ENCODE data around the gene AKR1C8.
"Not testable (repeated sequence)": the region's sequence is repeated elsewhere in the genome, so short reads cannot be mapped to it uniquely, and the experiment has no call there.

The AKR1C8 gene

GRCh38 chr10:5163487-5163886 lies 21.5 kb downstream of the AKR1C8 start:
- H3K27me3 ChIP-seq (ENCODE audit: control insufficient read depth, insufficient read depth, low read length), result peaks cover 9% of the 10 kb centered on the region
- peaks cover 17% of the 10 kb centered on the region for H3K9me3 ChIP-seq (ENCODE audit: control insufficient read depth, insufficient read depth, low read length)
- H3K4me1 ChIP-seq (ENCODE audit: control insufficient read depth, insufficient read depth, low read length), result no peaks in the 10 kb centered on the region
- H3K4me3 ChIP-seq (ENCODE audit: low read depth, low read length), result no peak overlapping the region
- H3K9ac ChIP-seq (ENCODE audit: low read depth, low read length), result no peak overlapping the region
- no peaks in the 10 kb centered on the region for H3K36me3 ChIP-seq (ENCODE audit: control insufficient read depth, insufficient read depth, low read length)

DNA sequence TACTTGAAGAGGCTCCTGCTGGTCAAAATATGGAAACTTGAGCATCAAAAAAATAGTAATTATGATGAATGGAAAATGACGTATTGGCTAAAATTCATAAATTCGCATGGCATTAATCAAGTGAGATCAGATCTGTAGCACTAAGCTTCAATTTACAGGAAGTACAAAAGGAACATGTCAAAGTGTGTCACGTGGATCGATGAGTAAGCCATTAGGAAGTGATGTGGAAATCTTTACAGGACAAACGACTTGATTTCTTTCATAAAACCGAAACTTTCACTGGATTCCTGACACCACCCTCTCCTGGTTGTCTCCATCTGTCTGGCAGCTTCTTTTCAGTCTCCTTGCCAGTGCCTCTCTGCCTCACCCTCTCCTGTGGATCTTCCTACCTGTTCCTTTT lies 25.8 kb downstream of the AKR1C8 start:
- Histone ChIP-seq H3K4me3 (ENCODE audit: low read depth, low read length) (no peak overlapping the region), H3K27me3 (ENCODE audit: control insufficient read depth, insufficient read depth, low read length) (no peaks in the 10 kb centered on the region), H3K9me3 (ENCODE audit: control insufficient read depth, insufficient read depth, low read length) (peaks cover 12% of the 10 kb centered on the region), H3K4me1 (ENCODE audit: control insufficient read depth, insufficient read depth, low read length) (no peaks in the 10 kb centered on the region), H3K9ac (ENCODE audit: low read depth, low read length) (no peak overlapping the region), H3K36me3 (ENCODE audit: control insufficient read depth, insufficient read depth, low read length) (no peaks in the 10 kb centered on the region)

DNA sequence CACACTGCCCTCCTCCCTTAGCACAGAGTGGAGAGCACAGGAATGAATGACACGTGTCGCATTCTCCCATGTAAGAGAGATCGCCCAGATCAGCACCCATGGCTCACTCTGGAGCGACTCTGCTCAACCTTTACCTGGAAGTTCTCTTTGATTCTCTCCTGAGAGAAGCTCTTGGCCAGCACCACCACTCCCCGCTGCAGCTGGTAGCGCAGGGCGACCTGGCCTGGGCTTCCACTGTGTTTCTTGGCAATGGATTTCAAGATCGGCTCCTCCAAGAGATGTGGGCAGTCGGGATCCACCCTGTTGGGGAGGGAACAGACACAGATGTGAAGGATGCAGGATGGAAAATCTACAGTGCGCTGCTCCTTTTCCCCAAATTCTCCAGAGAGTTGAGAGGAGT lies 27.4 kb downstream of the AKR1C8 start:
- Histone ChIP-seq H3K9ac (ENCODE audit: low read depth, low read length) (no peak overlapping the region), H3K27me3 (ENCODE audit: control insufficient read depth, insufficient read depth, low read length) (no peaks in the 10 kb centered on the region), H3K9me3 (ENCODE audit: control insufficient read depth, insufficient read depth, low read length) (peaks cover 7% of the 10 kb centered on the region), H3K36me3 (ENCODE audit: control insufficient read depth, insufficient read depth, low read length) (no peaks in the 10 kb centered on the region), H3K4me1 (ENCODE audit: control insufficient read depth, insufficient read depth, low read length) (no peaks in the 10 kb centered on the region), H3K4me3 (ENCODE audit: low read depth, low read length) (no peak overlapping the region)

GRCh38 chr10:5155951-5156350 lies 29.0 kb downstream of the AKR1C8 start:
- peaks cover 13% of the 10 kb centered on the region for H3K9me3 ChIP-seq (ENCODE audit: control insufficient read depth, insufficient read depth, low read length)
- no peaks in the 10 kb centered on the region for H3K4me1 ChIP-seq (ENCODE audit: control insufficient read depth, insufficient read depth, low read length)
- no peaks in the 10 kb centered on the region for H3K36me3 ChIP-seq (ENCODE audit: control insufficient read depth, insufficient read depth, low read length)
- H3K4me3 ChIP-seq (ENCODE audit: low read depth, low read length), result no peak overlapping the region
- no peak overlapping the region for H3K9ac ChIP-seq (ENCODE audit: low read depth, low read length)
- H3K27me3 ChIP-seq (ENCODE audit: control insufficient read depth, insufficient read depth, low read length), result no peaks in the 10 kb centered on the region

GRCh38 chr10:5151076-5151475 lies 33.9 kb downstream of the AKR1C8 start:
- Histone ChIP-seq H3K9ac (ENCODE audit: low read depth, low read length) (no peak overlapping the region), H3K9me3 (ENCODE audit: control insufficient read depth, insufficient read depth, low read length) (peaks cover 11% of the 10 kb centered on the region), H3K4me3 (ENCODE audit: low read depth, low read length) (no peak overlapping the region), H3K4me1 (ENCODE audit: control insufficient read depth, insufficient read depth, low read length) (no peaks in the 10 kb centered on the region), H3K36me3 (ENCODE audit: control insufficient read depth, insufficient read depth, low read length) (no peaks in the 10 kb centered on the region), H3K27me3 (ENCODE audit: control insufficient read depth, insufficient read depth, low read length) (no peaks in the 10 kb centered on the region)

- no peaks in the 10 kb centered on the region for H3K27me3 ChIP-seq (ENCODE audit: control insufficient read depth, insufficient read depth, low read length)
- no peaks in the 10 kb centered on the region for H3K36me3 ChIP-seq (ENCODE audit: control insufficient read depth, insufficient read depth, low read length)
- no peak overlapping the region for H3K4me3 ChIP-seq (ENCODE audit: low read depth, low read length)
- no peak overlapping the region for H3K9ac ChIP-seq (ENCODE audit: low read depth, low read length)
- H3K9me3 ChIP-seq (ENCODE audit: control insufficient read depth, insufficient read depth, low read length), result peaks cover 11% of the 10 kb centered on the region
- H3K4me1 ChIP-seq (ENCODE audit: control insufficient read depth, insufficient read depth, low read length), result no peaks in the 10 kb centered on the region
Measured at GRCh38 chr10:5148678-5149032, 36.3 kb downstream of the AKR1C8 start.

DNA sequence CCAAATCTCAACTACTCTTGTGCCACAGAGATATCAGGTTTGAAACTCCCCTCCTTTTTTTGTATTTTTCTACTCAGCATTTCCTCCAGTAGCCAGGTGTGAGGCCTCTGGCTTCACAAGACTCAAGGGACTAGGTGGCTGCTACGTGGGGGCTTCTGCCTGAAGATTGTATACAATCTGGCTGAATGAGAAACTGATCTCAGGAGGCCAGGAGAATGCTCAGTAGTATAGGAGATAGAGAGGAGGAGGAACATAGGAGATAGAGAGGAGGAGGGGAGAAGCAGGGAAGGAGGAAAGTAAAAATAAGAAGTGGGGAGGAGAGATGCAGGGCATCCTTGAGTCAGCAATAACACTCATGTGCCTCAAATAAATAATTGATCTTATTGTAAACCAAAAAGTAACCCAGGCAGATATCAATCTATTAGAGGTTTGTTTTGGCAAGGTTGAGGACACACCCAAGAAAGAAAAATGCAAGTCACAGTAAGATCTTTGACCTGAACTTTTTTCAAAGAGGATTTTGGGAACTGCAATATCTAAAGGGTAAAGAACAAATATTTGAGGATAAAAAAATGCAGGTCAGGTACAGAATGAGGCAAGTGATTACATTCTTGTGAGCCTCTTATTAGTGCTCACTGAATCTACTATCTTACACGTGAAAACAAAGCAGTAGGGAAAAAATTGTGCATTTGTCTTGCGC lies 36.8 kb downstream of the AKR1C8 start:
- no peaks in the 10 kb centered on the region for H3K4me1 ChIP-seq (ENCODE audit: control insufficient read depth, insufficient read depth, low read length)
- H3K4me3 ChIP-seq (ENCODE audit: low read depth, low read length), result no peak overlapping the region
- H3K36me3 ChIP-seq (ENCODE audit: control insufficient read depth, insufficient read depth, low read length), result no peaks in the 10 kb centered on the region
- no peak overlapping the region for H3K9ac ChIP-seq (ENCODE audit: low read depth, low read length)
- H3K27me3 ChIP-seq (ENCODE audit: control insufficient read depth, insufficient read depth, low read length), result no peaks in the 10 kb centered on the region
- peaks cover 11% of the 10 kb centered on the region for H3K9me3 ChIP-seq (ENCODE audit: control insufficient read depth, insufficient read depth, low read length)

DNA sequence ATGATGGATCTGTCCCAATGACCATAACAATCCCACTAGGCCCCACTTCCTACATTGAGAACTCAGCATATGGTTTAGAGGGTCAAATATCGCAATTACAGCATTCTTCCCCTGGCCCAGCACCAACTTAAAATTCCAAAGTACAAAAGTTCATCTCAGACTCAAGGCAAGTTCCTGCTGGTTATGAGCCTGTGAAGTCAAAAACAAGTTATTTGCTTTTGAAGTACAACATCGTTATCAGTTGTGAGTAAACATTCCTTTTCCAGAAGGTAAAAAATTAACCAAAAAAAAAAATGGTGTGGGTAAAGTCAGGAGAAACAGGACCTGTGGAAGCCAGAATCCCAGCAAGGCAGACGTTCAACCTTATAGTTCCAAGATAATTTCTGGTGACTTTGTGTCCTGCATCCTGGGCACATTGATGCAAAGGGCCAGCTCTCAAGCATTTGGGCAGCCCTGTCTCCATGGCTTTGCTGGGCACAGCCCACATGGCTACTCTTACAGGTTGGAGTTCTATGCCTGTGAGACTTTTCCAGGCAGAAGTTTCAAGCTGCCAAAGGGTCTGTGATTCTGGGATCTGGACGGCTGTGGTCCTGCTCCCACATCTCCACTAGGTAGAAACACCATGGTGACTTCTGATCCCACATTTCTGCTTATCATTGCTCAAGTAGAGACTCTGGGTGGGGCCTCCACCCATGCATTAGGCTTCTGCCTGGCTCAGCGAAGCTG lies 37.5 kb downstream of the AKR1C8 start:
- no peaks in the 10 kb centered on the region for H3K36me3 ChIP-seq (ENCODE audit: control insufficient read depth, insufficient read depth, low read length)
- H3K9ac ChIP-seq (ENCODE audit: low read depth, low read length), result no peak overlapping the region
- H3K27me3 ChIP-seq (ENCODE audit: control insufficient read depth, insufficient read depth, low read length), result no peaks in the 10 kb centered on the region
- H3K4me3 ChIP-seq (ENCODE audit: low read depth, low read length), result no peak overlapping the region
- H3K9me3 ChIP-seq (ENCODE audit: control insufficient read depth, insufficient read depth, low read length), result peaks cover 11% of the 10 kb centered on the region
- no peaks in the 10 kb centered on the region for H3K4me1 ChIP-seq (ENCODE audit: control insufficient read depth, insufficient read depth, low read length)

DNA sequence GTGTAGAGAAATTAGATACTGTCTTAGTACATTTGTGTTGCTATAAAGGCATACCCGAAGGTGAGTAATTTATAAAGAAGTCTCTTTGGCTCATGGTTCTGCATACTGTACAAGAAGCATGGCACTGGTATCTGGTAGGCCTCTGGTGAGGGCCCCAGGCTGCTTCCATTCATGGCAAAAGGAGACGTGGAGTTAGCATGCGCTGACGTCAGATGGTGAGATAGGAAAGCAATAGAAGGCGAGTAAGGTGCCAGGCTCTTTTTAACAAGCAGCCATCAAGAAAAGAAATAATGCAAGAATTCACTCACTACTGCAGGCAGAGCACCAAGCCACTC lies 38.1 kb downstream of the AKR1C8 start:
- H3K9me3 ChIP-seq (ENCODE audit: control insufficient read depth, insufficient read depth, low read length), result peaks cover 7% of the 10 kb centered on the region
- no peak overlapping the region for H3K9ac ChIP-seq (ENCODE audit: low read depth, low read length)
- H3K4me3 ChIP-seq (ENCODE audit: low read depth, low read length), result no peak overlapping the region
- H3K36me3 ChIP-seq (ENCODE audit: control insufficient read depth, insufficient read depth, low read length), result no peaks in the 10 kb centered on the region
- H3K27me3 ChIP-seq (ENCODE audit: control insufficient read depth, insufficient read depth, low read length), result no peaks in the 10 kb centered on the region
- H3K4me1 ChIP-seq (ENCODE audit: control insufficient read depth, insufficient read depth, low read length), result no peaks in the 10 kb centered on the region

DNA sequence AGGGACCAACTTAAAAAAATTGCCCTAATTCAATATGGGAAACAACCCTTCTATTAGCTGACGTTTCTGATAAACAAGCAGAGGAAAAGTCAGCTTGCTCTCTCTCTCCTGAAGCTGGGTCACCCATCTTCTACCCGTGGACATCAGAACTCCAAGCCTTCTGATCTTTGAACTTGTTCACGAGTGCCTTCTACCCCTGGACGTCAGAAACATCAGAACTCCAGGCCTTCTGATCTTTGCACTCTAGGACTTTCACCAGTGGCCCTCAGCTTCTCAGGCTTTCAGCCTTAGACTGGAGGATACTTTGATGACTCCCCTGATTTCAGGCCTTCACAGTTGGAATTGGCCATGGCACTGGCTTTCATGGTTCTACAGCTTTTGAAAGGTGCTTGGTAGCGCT lies 41.8 kb downstream of the AKR1C8 start:
- Histone ChIP-seq H3K4me3 (ENCODE audit: low read depth, low read length) (no peak overlapping the region), H3K27me3 (ENCODE audit: control insufficient read depth, insufficient read depth, low read length) (no peaks in the 10 kb centered on the region), H3K36me3 (ENCODE audit: control insufficient read depth, insufficient read depth, low read length) (no peaks in the 10 kb centered on the region), H3K4me1 (ENCODE audit: control insufficient read depth, insufficient read depth, low read length) (no peaks in the 10 kb centered on the region), H3K9me3 (ENCODE audit: control insufficient read depth, insufficient read depth, low read length) (no peaks in the 10 kb centered on the region), H3K9ac (ENCODE audit: low read depth, low read length) (no peak overlapping the region)

- no peaks in the 10 kb centered on the region for H3K36me3 ChIP-seq (ENCODE audit: control insufficient read depth, insufficient read depth, low read length)
- H3K27me3 ChIP-seq (ENCODE audit: control insufficient read depth, insufficient read depth, low read length), result no peaks in the 10 kb centered on the region
- no peaks in the 10 kb centered on the region for H3K9me3 ChIP-seq (ENCODE audit: control insufficient read depth, insufficient read depth, low read length)
- no peak overlapping the region for H3K4me3 ChIP-seq (ENCODE audit: low read depth, low read length)
- H3K4me1 ChIP-seq (ENCODE audit: control insufficient read depth, insufficient read depth, low read length), result no peaks in the 10 kb centered on the region
- no peak overlapping the region for H3K9ac ChIP-seq (ENCODE audit: low read depth, low read length)
Measured at GRCh38 chr10:5142199-5142598, 42.8 kb downstream of the AKR1C8 start.

- H3K4me3 ChIP-seq (ENCODE audit: low read depth, low read length); H3K27me3 ChIP-seq (ENCODE audit: control insufficient read depth, insufficient read depth, low read length); H3K9ac ChIP-seq (ENCODE audit: low read depth, low read length); H3K9me3 ChIP-seq (ENCODE audit: control insufficient read depth, insufficient read depth, low read length); H3K36me3 ChIP-seq (ENCODE audit: control insufficient read depth, insufficient read depth, low read length); H3K4me1 ChIP-seq (ENCODE audit: control insufficient read depth, insufficient read depth, low read length): not testable (repeated sequence)
Measured at GRCh38 chr10:5137699-5138098, 47.3 kb downstream of the AKR1C8 start.

Data from iPS-15b (cell line).